ENCODE measurements around the gene C13orf46. TPM values are rescaled to one million over a fixed set of nuclear protein-coding genes. Genes with fewer than 3 reads are reported as not detected.
"Not testable (repeated sequence)": the region's sequence is repeated elsewhere in the genome, so short reads cannot be mapped to it uniquely, and the experiment has no call there.

Gene C13orf46
- total RNA-seq, 2 experiments from 2014 or later, result 1.5 to 1.8 TPM

- not testable (repeated sequence) for H3K27ac Mint-ChIP-seq
Measured at GRCh38 chr13:113913838-113914237, 60.0 kb downstream of the C13orf46 start.

GRCh38 chr13:113913408-113913807 lies 60.5 kb downstream of the C13orf46 start:
- H3K36me3 Mint-ChIP-seq; CTCF ChIA-PET; DNase-seq; H3K27ac Mint-ChIP-seq; H3K9me3 Mint-ChIP-seq; H3K4me3 Mint-ChIP-seq; intact Hi-C loops (cut with micrococcal nuclease); H3K4me1 Mint-ChIP-seq (ENCODE audit: low read depth); POLR2A ChIA-PET: not testable (repeated sequence)
- H3K27me3 Mint-ChIP-seq, result peaks cover 38% of the 10 kb centered on the region

More at GRCh38 chr13:113913838-113914237, 60.0 kb downstream of the C13orf46 start:
- CTCF ChIA-PET; H3K36me3 Mint-ChIP-seq; H3K4me3 Mint-ChIP-seq; intact Hi-C loops (cut with micrococcal nuclease); DNase-seq; H3K9me3 Mint-ChIP-seq; H3K4me1 Mint-ChIP-seq (ENCODE audit: low read depth): not testable (repeated sequence)
- peaks cover 37% of the 10 kb centered on the region for H3K27me3 Mint-ChIP-seq
- POLR2A ChIA-PET, result interaction anchor here (0.7 kb wide), 1 partner anchor 227 kb away, joined by 6 read pairs; no protein-coding TSS in a partner anchor

- intact Hi-C loops (cut with micrococcal nuclease), result no loop called here
- CTCF ChIA-PET, result no interaction called here
- POLR2A ChIA-PET, result no interaction called here
- Mint-ChIP-seq H3K27ac (no peak overlapping the region), H3K4me3 (no peak overlapping the region), H3K27me3 (peaks cover 39% of the 10 kb centered on the region), H3K9me3 (peaks cover 4% of the 10 kb centered on the region), H3K4me1 (ENCODE audit: low read depth) (peaks cover 7% of the 10 kb centered on the region), H3K36me3 (no peaks in the 10 kb centered on the region)
- DNase-seq, result no peak
Measured at GRCh38 chr13:113912596-113912995, 61.3 kb downstream of the C13orf46 start.

DNA sequence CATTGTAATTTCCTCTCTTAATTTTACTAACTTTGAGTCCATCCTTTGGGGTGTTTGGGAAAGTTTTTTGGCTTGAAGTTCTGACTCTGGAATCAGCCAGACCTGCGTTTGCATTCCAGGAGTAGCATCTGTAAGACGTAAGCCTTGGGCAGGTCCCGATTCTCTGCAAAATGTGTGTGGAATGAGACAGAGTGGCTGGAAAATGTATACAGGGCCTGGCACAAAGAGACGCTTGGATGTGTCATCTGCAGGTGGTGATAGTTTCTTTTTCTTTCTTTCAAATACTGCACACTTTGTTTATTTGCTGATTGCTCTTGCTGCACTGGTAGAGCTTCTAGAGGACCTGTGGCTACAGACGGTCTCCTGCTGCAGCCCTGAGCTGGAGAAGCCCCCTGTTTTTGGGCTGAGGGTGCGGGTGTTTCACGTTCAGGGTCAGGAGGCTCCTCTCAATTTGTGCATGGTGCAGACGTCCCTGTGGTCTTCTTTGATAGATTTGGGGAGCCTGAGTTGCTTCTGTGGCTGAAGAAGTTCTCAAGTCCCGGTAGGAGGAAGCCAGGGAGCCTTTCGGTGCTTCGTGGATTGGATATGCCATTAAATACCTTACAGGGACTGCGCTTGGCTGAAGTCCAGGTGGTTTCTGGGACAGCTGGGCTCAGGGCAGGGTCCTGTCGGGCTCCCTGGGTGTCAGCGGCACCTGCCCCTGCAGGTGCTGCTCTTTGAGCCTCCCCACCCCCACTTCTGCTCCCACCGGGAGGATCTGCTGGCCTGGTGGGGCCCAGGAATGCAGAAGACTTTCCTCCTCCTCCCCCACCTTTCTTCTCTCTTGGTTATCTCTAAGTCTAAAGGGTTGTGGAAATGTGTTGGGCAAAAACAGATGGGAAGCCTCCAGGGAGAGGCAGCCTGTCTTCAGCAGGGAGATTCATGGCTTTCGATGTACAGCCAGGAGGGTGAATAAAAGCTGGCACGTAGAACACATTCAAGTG lies 66.0 kb downstream of the C13orf46 start:
- intact Hi-C loops (cut with micrococcal nuclease), result no loop called here
- Mint-ChIP-seq H3K9me3 (peaks cover 4% of the 10 kb centered on the region), H3K36me3 (no peaks in the 10 kb centered on the region), H3K27ac (no peak overlapping the region), H3K27me3 (peaks cover 21% of the 10 kb centered on the region), H3K4me1 (ENCODE audit: low read depth) (peaks cover 7% of the 10 kb centered on the region), H3K4me3 (no peak overlapping the region)
- ChIA-PET POLR2A (no interaction called here), CTCF (interaction anchor here (1.2 to 1.6 kb wide), 2 partner anchors 13 to 92 kb away, joined by 3 read pairs; no protein-coding TSS in a partner anchor)
- no peak for DNase-seq

- Mint-ChIP-seq H3K4me1 (ENCODE audit: low read depth) (peaks cover 7% of the 10 kb centered on the region), H3K27me3 (peaks cover 13% of the 10 kb centered on the region), H3K27ac (no peak overlapping the region), H3K4me3 (no peak overlapping the region), H3K36me3 (no peaks in the 10 kb centered on the region), H3K9me3 (no peaks in the 10 kb centered on the region)
- intact Hi-C loops (cut with micrococcal nuclease), result no loop called here
- POLR2A ChIA-PET, result no interaction called here
- CTCF ChIA-PET, result no interaction called here
- DNase-seq, result peak; percentile 6
Measured at GRCh38 chr13:113906571-113906970, 67.3 kb downstream of the C13orf46 start.

DNA sequence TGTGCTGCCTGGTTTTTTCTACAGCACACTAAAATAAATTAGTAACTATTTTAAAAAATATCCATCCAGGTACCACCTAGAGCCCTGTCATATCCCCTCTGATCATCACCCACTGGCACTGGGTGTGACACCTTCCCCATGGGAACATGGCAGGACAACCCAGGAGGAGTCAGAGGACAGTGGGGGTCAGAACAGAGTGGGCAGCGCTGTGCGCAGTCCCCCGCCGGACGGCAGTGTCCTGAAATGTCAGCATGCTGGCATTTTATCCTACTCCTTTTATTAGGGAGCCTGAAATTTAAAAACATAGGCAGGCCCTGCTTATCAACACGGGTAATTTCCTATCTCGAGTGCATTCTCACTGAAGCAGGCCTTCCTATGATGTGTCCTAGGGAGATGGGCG lies 67.9 kb downstream of the C13orf46 start:
- POLR2A ChIA-PET, result no interaction called here
- H3K4me3 Mint-ChIP-seq, result no peak overlapping the region
- H3K4me1 Mint-ChIP-seq (ENCODE audit: low read depth), result peaks cover 7% of the 10 kb centered on the region
- peak; percentile 3 for DNase-seq
- no peaks in the 10 kb centered on the region for H3K9me3 Mint-ChIP-seq
- CTCF ChIA-PET, result no interaction called here
- peaks cover 13% of the 10 kb centered on the region for H3K27me3 Mint-ChIP-seq
- intact Hi-C loops (cut with micrococcal nuclease), result loop anchor here (2.0 kb wide), 1 partner anchor 89 kb away; no protein-coding TSS in a partner anchor
- no peak overlapping the region for H3K27ac Mint-ChIP-seq
- H3K36me3 Mint-ChIP-seq, result no peaks in the 10 kb centered on the region

GRCh38 chr13:113905018-113905417 lies 68.9 kb downstream of the C13orf46 start:
- H3K27me3 Mint-ChIP-seq, result peaks cover 11% of the 10 kb centered on the region
- POLR2A ChIA-PET, result no interaction called here
- intact Hi-C loops (cut with micrococcal nuclease), result loop anchor here (2.0 kb wide), 1 partner anchor 88 kb away; no protein-coding TSS in a partner anchor
- H3K4me3 Mint-ChIP-seq, result no peak overlapping the region
- H3K4me1 Mint-ChIP-seq (ENCODE audit: low read depth), result peaks cover 7% of the 10 kb centered on the region
- H3K36me3 Mint-ChIP-seq, result no peaks in the 10 kb centered on the region
- no peaks in the 10 kb centered on the region for H3K9me3 Mint-ChIP-seq
- CTCF ChIA-PET, result interaction anchor here (0.5 to 1.3 kb wide), 3 partner anchors 14 to 117 kb away, joined by 3 to 4 read pairs (median 4); no protein-coding TSS in a partner anchor
- no peak overlapping the region for H3K27ac Mint-ChIP-seq
- DNase-seq, result no peak

- Mint-ChIP-seq H3K27ac (no peak overlapping the region), H3K9me3 (no peaks in the 10 kb centered on the region)
- intact Hi-C loops (cut with micrococcal nuclease), result loop anchor here (2.0 kb wide), 1 partner anchor 88 kb away; no protein-coding TSS in a partner anchor
Measured at GRCh38 chr13:113904411-113904810, 69.5 kb downstream of the C13orf46 start.

GRCh38 chr13:113903912-113904311 lies 70.0 kb downstream of the C13orf46 start:
- intact Hi-C loops (cut with micrococcal nuclease), result loop anchor here (2.0 kb wide), 1 partner anchor 87 kb away; no protein-coding TSS in a partner anchor
- peaks cover 3% of the 10 kb centered on the region for H3K4me1 Mint-ChIP-seq (ENCODE audit: low read depth)
- no peaks in the 10 kb centered on the region for H3K36me3 Mint-ChIP-seq
- POLR2A ChIA-PET, result no interaction called here
- DNase-seq, result no peak
- H3K4me3 Mint-ChIP-seq, result no peak overlapping the region
- peaks cover 7% of the 10 kb centered on the region for H3K27me3 Mint-ChIP-seq
- CTCF ChIA-PET, result interaction anchor here (0.8 to 1.3 kb wide), 3 partner anchors 15 to 87 kb away, joined by 3 to 4 read pairs (median 4); no protein-coding TSS in a partner anchor
- no peaks in the 10 kb centered on the region for H3K9me3 Mint-ChIP-seq
- H3K27ac Mint-ChIP-seq, result no peak overlapping the region

More at GRCh38 chr13:113904411-113904810, 69.5 kb downstream of the C13orf46 start:
- DNase-seq, result peak; percentile 55
- POLR2A ChIA-PET, result no interaction called here
- CTCF ChIA-PET, result interaction anchor here (0.8 to 1.3 kb wide), 3 partner anchors 14 to 88 kb away, joined by 3 to 4 read pairs (median 4); no protein-coding TSS in a partner anchor
- peaks cover 11% of the 10 kb centered on the region for H3K27me3 Mint-ChIP-seq
- peaks cover 7% of the 10 kb centered on the region for H3K4me1 Mint-ChIP-seq (ENCODE audit: low read depth)
- no peak overlapping the region for H3K4me3 Mint-ChIP-seq
- no peaks in the 10 kb centered on the region for H3K36me3 Mint-ChIP-seq

Other genes with a start within 250 kb of the C13orf46 start
- under 1 TPM; 0.61 to 0.88 TPM for gene TMEM255B, start 214.8 kb downstream of the C13orf46 start, total RNA-seq
- gene GAS6, start 110.0 kb downstream of the C13orf46 start, total RNA-seq, result 1 to 10 TPM; 1.5 TPM
- 10 to 100 TPM; 45.9 to 49.3 TPM for gene RASA3, start 158.5 kb upstream of the C13orf46 start, total RNA-seq
- gene CFAP97D2, start 205.2 kb upstream of the C13orf46 start, total RNA-seq, result not detected